Choroid plexus epithelial cell (primary cell): Measurements from ENCODE around the gene CRAT.

ENCODE experiments used
- DNase-seq: peaks from one replicate; pipeline ENCODE4 v3.0.0-alpha.2; 2010; ENCODE audit warnings: low read depth
- H3K4me3 ChIP-seq: 2 replicates; pipeline ENCODE4 v1.5.1; 2011; ENCODE audit warnings: low read depth, mild to moderate bottlenecking, control low read depth, low read length, moderate library complexity
- CTCF ChIP-seq: conservative IDR thresholded peaks from 2 replicates; pipeline ENCODE4 v1.5.1; 2011; ENCODE audit warnings: low read depth, mild to moderate bottlenecking, control low read depth, inconsistent platforms, low read length, moderate library complexity

CRAT gene

GRCh38 chr9:129110740-129111527 is at the start of gene CRAT, which contains the start of gene PTPA:
CRAT (minus strand) TSS chr9:129110793; CDS start chr9:129110509, 284 bp downstream.
PTPA (plus strand) TSS chr9:129111415; CDS start chr9:129111601, 186 bp downstream.
- no peak for TF ChIP-seq CTCF
- DNase-seq, result peak; percentile 96
- H3K4me3 ChIP-seq, result peak within 1 kb of the TSS; percentile 92

- no peak overlapping the region for H3K4me3 ChIP-seq
- no peak for DNase-seq
- no peak for TF ChIP-seq CTCF
Observed at GRCh38 chr9:129156163-129156562, 45.6 kb upstream of the CRAT start.

GRCh38 chr9:129154866-129155477 is 44.4 kb upstream of the CRAT start:
- no peak overlapping the region for H3K4me3 ChIP-seq
- no peak for DNase-seq
- TF ChIP-seq CTCF, result no peak

- no peak for TF ChIP-seq CTCF
- DNase-seq, result no peak
- H3K4me3 ChIP-seq, result no peak overlapping the region
Observed at GRCh38 chr9:129151469-129151868, 40.9 kb upstream of the CRAT start.

- H3K4me3 ChIP-seq, result no peak overlapping the region
- no peak for TF ChIP-seq CTCF
- no peak for DNase-seq
Observed at GRCh38 chr9:129150672-129151211, 40.1 kb upstream of the CRAT start.

GRCh38 chr9:129150122-129150521 is 39.5 kb upstream of the CRAT start:
- DNase-seq, result no peak
- TF ChIP-seq CTCF, result no peak
- no peak overlapping the region for H3K4me3 ChIP-seq

- DNase-seq, result no peak
- TF ChIP-seq CTCF, result no peak
- no peak overlapping the region for H3K4me3 ChIP-seq
Observed at GRCh38 chr9:129149442-129149841, 38.8 kb upstream of the CRAT start.
